K562 (cell line): ENCODE data around the gene RFNG.

ENCODE experiments used
- CTCF ChIP-seq, 3 experiments: IDR thresholded peaks in 2 of 3; conservative IDR thresholded peaks in 1 of 3; 2 replicates each; pipeline ENCODE4 v1.5.1; 2011 to 2012; ENCODE audit warnings: low read length in 3 of 3, mild to moderate bottlenecking in 3 of 3, control low read depth in 2 of 3, improper control_type of control experiment in 1 of 3, inconsistent platforms in 1 of 3, low read depth in 1 of 3, mixed read lengths in 1 of 3, moderate library complexity in 1 of 3; ENCODE audit not compliant: insufficient read depth in 2 of 3
- ZKSCAN1 ChIP-seq: fragments of 150-350 bp; IDR thresholded peaks from 2 replicates; pipeline ENCODE4 v1.6.1; 2016; ENCODE audit warnings: low read depth, low read length

DNA sequence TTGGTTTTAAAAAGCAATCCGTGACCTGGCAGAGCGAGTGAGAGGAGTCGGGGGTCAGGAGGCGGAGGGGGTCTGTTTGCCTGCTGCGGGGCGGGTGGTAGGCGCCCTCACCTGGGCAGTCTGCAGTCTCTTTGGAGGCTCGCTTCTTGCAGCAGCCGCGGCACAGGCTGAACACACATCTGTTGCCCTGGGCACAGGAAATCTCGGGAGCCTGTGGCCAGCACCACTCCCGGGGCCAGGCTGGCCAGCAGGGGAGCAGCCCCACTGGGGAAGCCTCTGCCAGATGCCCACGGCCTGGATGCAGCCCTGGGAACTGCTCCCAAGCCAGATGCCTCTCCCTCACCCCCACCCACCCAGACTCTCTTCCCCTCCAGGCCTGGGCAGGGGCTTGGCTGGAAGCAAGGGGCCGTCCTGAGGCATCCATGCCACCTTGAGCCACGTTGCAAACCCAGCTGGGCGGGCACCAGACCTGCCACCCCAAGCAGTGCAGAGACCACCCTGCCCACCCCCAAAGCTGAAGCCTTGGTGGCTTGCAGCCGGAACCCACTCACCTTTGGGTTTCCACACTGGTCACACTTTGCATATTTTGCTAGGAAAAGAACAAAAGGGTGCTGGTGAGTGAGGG, 6.7 kb upstream of the RFNG start:
- TF ChIP-seq CTCF (IDR thresholded peaks at IDR 0.05 in 2 of 3, conservative IDR thresholded peaks at IDR 0.05 in 1 of 3; ENCODE audit: insufficient read depth in 2 of 3, low read depth in 1 of 3, low read length in 3 of 3) = no peak
- no peak for TF ChIP-seq ZKSCAN1
